ENCODE data around the gene RCBTB1. TPM values are rescaled to one million over a fixed set of nuclear protein-coding genes. Genes with fewer than 3 reads are reported as not detected.

The RCBTB1 gene
- total and polyA plus RNA-seq, 2 donors (not counting 3 experiments of a cell fraction or from before 2014, with no cell fraction given), result 12.1 to 23.8 TPM

DNA sequence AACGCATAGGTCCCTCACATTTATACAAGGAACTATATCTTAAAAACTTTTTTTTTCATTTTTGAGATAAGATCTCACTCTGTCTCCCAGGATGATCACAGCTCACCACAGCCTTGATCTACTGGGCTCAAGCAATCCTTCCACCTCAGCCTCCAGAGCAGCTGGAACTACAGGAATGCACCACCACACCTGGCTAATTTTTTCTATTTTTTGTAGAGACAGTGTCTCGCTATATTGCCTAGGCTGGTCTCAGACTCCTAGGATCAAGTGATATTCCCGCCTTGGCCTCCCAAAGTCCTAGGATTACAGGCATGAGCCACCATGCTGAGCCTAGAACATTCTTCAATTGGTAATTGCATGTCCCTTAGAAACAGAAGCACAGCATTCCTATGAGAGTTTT lies 41.7 kb downstream of the RCBTB1 start:
- Histone ChIP-seq H3K9me3 (replicated peaks; ENCODE audit: control insufficient read depth, insufficient read depth, low read length) (no peaks in the 10 kb centered on the region), H3K79me2 (ENCODE audit: control insufficient read depth, insufficient read depth, low read length) (no peaks in the 10 kb centered on the region), H3K9ac (replicated peaks; ENCODE audit: extremely low read depth, insufficient read depth, low read length) (no peak overlapping the region), H4K20me1 (replicated peaks; ENCODE audit: control insufficient read depth, extremely low read depth, insufficient read depth, low read length) (no peaks in the 10 kb centered on the region), H3K27me3 (ENCODE audit: control insufficient read depth in 2 of 2, insufficient read depth in 2 of 2, low read length in 2 of 2) (no peaks in the 10 kb centered on the region), H2AFZ (ENCODE audit: low read depth, low read length) (no peak overlapping the region), H3K27ac (ENCODE audit: insufficient read depth, low read depth, low read length) (no peak overlapping the region), H3K4me2 (ENCODE audit: insufficient read depth, low read length) (no peak overlapping the region), H3K9me1 (replicated peaks; ENCODE audit: control insufficient read depth, extremely low read depth, insufficient read depth, low read length) (no peaks in the 10 kb centered on the region), H3K4me3 (replicated peaks in 1 of 3; ENCODE audit: insufficient read depth in 1 of 3, low read depth in 1 of 3, low read length in 3 of 3) (no peak overlapping the region), H3K4me1 (ENCODE audit: control insufficient read depth, extremely low read depth, insufficient read depth, low read length) (peaks cover 17% of the 10 kb centered on the region), H3K36me3 (ENCODE audit: control insufficient read depth in 2 of 2, extremely low read depth in 1 of 2, insufficient read depth in 2 of 2, low read length in 2 of 2) (peaks cover 2 to 8% of the 10 kb centered on the region in 2 experiments)
- FAIRE-seq (no peak), DNase-seq (ENCODE audit: low read depth, low spot score) (no peak)
- no TSS peak for BruUV-seq (replicated peaks)
- dilution Hi-C loops (cut with MboI; ENCODE audit: extremely low pct_ligation_motif_present, low sequenced_read_pairs) (no loop called here), intact Hi-C loops (cut with micrococcal nuclease) (no loop called here)
- TF ChIP-seq MYC (IDR thresholded peaks at IDR 0.05; ENCODE audit: low read depth, low read length) (no peak), EZH2 (IDR thresholded peaks at IDR 0.05; ENCODE audit: borderline replicate concordance, low read depth, low read length, severe bottlenecking) (no peak), POLR2AphosphoS5 (IDR thresholded peaks at IDR 0.05; ENCODE audit: insufficient read depth, low read depth, low read length) (no peak), GATA2 (IDR thresholded peaks at IDR 0.05; ENCODE audit: insufficient read depth, insufficient read length, low read depth, low read length) (no peak), JUN (IDR thresholded peaks at IDR 0.05; ENCODE audit: borderline replicate concordance, insufficient read depth, insufficient read length, low read depth) (no peak), FOS (IDR thresholded peaks at IDR 0.05; ENCODE audit: borderline replicate concordance, insufficient read depth, low read length) (no peak), MAX (IDR thresholded peaks at IDR 0.05; ENCODE audit: insufficient read depth, insufficient read length) (no peak), POLR2A (IDR thresholded peaks at IDR 0.05; ENCODE audit: low read depth, low read length) (no peak)
- TF ChIP-seq, protein P1, sequence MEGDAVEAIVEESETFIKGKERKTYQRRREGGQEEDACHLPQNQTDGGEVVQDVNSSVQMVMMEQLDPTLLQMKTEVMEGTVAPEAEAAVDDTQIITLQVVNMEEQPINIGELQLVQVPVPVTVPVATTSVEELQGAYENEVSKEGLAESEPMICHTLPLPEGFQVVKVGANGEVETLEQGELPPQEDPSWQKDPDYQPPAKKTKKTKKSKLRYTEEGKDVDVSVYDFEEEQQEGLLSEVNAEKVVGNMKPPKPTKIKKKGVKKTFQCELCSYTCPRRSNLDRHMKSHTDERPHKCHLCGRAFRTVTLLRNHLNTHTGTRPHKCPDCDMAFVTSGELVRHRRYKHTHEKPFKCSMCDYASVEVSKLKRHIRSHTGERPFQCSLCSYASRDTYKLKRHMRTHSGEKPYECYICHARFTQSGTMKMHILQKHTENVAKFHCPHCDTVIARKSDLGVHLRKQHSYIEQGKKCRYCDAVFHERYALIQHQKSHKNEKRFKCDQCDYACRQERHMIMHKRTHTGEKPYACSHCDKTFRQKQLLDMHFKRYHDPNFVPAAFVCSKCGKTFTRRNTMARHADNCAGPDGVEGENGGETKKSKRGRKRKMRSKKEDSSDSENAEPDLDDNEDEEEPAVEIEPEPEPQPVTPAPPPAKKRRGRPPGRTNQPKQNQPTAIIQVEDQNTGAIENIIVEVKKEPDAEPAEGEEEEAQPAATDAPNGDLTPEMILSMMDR (IDR thresholded peaks at IDR 0.05; ENCODE audit: extremely low read depth in 1 of 2, insufficient read depth in 1 of 2, low read depth in 1 of 2, low read length in 2 of 2), result no peak
- CTCF ChIA-PET, result no interaction called here
- POLR2A ChIA-PET, result no interaction called here
